WTC11 (cell line): ENCODE results near the gene GRM7.

Experiments used
- E2F1 ChIP-seq: sonication (generic); formaldehyde crosslinking; IDR thresholded peaks from 2 replicates; pipeline ENCODE4 v1.8.0; 2022; ENCODE audit warnings: mild to moderate bottlenecking, missing genetic modification reagents
- NFYB ChIP-seq: sonication (generic); formaldehyde crosslinking; conservative IDR thresholded peaks from 2 replicates; pipeline ENCODE4 v1.8.0; 2022; ENCODE audit warnings: low read depth, missing genetic modification reagents
- NR1H2 ChIP-seq: sonication (generic); formaldehyde crosslinking; IDR thresholded peaks from 2 replicates; pipeline ENCODE4 v1.9.0; 2021; ENCODE audit warnings: mild to moderate bottlenecking, moderate library complexity, missing genetic modification reagents
- PREB ChIP-seq: sonication (generic); formaldehyde crosslinking; IDR thresholded peaks from 2 replicates; pipeline ENCODE4 v1.8.1; 2022; ENCODE audit warnings: mild to moderate bottlenecking, missing genetic modification reagents, moderate library complexity, borderline replicate concordance
- SMAD3 ChIP-seq: sonication (generic); formaldehyde crosslinking; IDR thresholded peaks from 2 replicates; pipeline ENCODE4 v1.8.0; 2022; ENCODE audit warnings: missing genetic modification reagents, mild to moderate bottlenecking, borderline replicate concordance
- TCF7 ChIP-seq: sonication (generic); formaldehyde crosslinking; IDR thresholded peaks from 2 replicates; pipeline ENCODE4 v1.8.0; 2022; ENCODE audit warnings: mild to moderate bottlenecking, low read depth, missing genetic modification reagents, moderate library complexity
- ZNF263 ChIP-seq: sonication (generic); formaldehyde crosslinking; IDR thresholded peaks from 2 replicates; pipeline ENCODE4 v1.8.1; 2022; ENCODE audit warnings: low read depth, mild to moderate bottlenecking, moderate library complexity, missing genetic modification reagents
- ZNF416 ChIP-seq: fragments of 250-450 bp; sonication (Bioruptor Pico); IDR thresholded peaks from 2 replicates; pipeline ENCODE4 v1.9.0; 2021; ENCODE audit warnings: mild to moderate bottlenecking, inconsistent platforms
- TF ChIP-seq, protein P1 (sequence below): fragments of 200-600 bp; IDR thresholded peaks from 2 replicates; pipeline ENCODE4 v1.8.0; 2022; ENCODE audit warnings: antibody characterized with exemption
- TF ChIP-seq, protein P2 (sequence below): sonication (generic); formaldehyde crosslinking; IDR thresholded peaks from 2 replicates; pipeline ENCODE4 v1.8.1; 2022; ENCODE audit warnings: low read depth, mild to moderate bottlenecking, moderate library complexity, missing genetic modification reagents, borderline replicate concordance
- TF ChIP-seq, protein P3 (sequence below): sonication (generic); formaldehyde crosslinking; IDR thresholded peaks from 2 replicates; pipeline ENCODE4 v1.8.1; 2023; ENCODE audit warnings: mild to moderate bottlenecking, moderate library complexity, missing genetic modification reagents

GRCh38 chr3:7204848-7205156 is 343.9 kb downstream of the GRM7 start:
- TF ChIP-seq E2F1 (CRISPR knock-in tag) (no peak), PREB (CRISPR knock-in tag) (no peak), NFYB (CRISPR knock-in tag) (no peak), NR1H2 (CRISPR knock-in tag) (no peak), SMAD3 (CRISPR knock-in tag) (no peak), ZNF416 (CRISPR knock-in tag) (no peak), TCF7 (no peak), ZNF263 (CRISPR knock-in tag) (no peak)
- TF ChIP-seq, protein P1, sequence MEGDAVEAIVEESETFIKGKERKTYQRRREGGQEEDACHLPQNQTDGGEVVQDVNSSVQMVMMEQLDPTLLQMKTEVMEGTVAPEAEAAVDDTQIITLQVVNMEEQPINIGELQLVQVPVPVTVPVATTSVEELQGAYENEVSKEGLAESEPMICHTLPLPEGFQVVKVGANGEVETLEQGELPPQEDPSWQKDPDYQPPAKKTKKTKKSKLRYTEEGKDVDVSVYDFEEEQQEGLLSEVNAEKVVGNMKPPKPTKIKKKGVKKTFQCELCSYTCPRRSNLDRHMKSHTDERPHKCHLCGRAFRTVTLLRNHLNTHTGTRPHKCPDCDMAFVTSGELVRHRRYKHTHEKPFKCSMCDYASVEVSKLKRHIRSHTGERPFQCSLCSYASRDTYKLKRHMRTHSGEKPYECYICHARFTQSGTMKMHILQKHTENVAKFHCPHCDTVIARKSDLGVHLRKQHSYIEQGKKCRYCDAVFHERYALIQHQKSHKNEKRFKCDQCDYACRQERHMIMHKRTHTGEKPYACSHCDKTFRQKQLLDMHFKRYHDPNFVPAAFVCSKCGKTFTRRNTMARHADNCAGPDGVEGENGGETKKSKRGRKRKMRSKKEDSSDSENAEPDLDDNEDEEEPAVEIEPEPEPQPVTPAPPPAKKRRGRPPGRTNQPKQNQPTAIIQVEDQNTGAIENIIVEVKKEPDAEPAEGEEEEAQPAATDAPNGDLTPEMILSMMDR: no peak
- TF ChIP-seq, protein P2, sequence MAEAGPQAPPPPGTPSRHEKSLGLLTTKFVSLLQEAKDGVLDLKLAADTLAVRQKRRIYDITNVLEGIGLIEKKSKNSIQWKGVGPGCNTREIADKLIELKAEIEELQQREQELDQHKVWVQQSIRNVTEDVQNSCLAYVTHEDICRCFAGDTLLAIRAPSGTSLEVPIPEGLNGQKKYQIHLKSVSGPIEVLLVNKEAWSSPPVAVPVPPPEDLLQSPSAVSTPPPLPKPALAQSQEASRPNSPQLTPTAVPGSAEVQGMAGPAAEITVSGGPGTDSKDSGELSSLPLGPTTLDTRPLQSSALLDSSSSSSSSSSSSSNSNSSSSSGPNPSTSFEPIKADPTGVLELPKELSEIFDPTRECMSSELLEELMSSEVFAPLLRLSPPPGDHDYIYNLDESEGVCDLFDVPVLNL: no peak
- TF ChIP-seq, protein P3, sequence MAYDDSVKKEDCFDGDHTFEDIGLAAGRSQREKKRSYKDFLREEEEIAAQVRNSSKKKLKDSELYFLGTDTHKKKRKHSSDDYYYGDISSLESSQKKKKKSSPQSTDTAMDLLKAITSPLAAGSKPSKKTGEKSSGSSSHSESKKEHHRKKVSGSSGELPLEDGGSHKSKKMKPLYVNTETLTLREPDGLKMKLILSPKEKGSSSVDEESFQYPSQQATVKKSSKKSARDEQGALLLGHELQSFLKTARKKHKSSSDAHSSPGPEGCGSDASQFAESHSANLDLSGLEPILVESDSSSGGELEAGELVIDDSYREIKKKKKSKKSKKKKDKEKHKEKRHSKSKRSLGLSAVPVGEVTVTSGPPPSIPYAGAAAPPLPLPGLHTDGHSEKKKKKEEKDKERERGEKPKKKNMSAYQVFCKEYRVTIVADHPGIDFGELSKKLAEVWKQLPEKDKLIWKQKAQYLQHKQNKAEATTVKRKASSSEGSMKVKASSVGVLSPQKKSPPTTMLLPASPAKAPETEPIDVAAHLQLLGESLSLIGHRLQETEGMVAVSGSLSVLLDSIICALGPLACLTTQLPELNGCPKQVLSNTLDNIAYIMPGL (CRISPR knock-in tag): no peak
